HepG2 (cell line): Measurements from ENCODE around the gene DUSP9. TPM values are rescaled to one million over a fixed set of nuclear protein-coding genes. Genes with fewer than 3 reads are reported as not detected.

Source experiments
- ATAC-seq: fragments of 200-7000 bp; cut with Tn5 transposase; 3 replicates; pipeline ENCODE4 v1.9.1; 2020; ENCODE audit warnings: mild to moderate bottlenecking, moderate library complexity
- BruUV-seq: library from RNA; stranded (reverse); fragments of 400-500 nt; replicated peaks from 2 replicates; lab custom pipeline; 2021; lab: Mats Ljungman, UMichigan
- CTCF ChIA-PET: fragments of 300-600 bp; formaldehyde crosslinking; extraction: SDS; loops from one replicate; lab custom pipeline; 2021; ENCODE audit warnings: low total read pairs, inconsistent platforms, low intra/inter-chr PET ratio; lab: Yijun Ruan, JAX
- POLR2A ChIA-PET: fragments of 350-600 bp; sonication (Branson Sonifier 250); formaldehyde crosslinking; loops from one replicate; lab custom pipeline; 2020; ENCODE audit warnings: antibody characterized with exemption, inconsistent platforms; lab: Yijun Ruan, JAX
- DNase-seq: peaks from one replicate; pipeline ENCODE4 v3.0.0-alpha.2; 2015; ENCODE audit warnings: low spot score
- FAIRE-seq: peaks from 3 replicates; lab custom pipeline; 2011; peaks lifted over from hg19 to GRCh38; lab: Jason Lieb, UNC
- H2AFZ ChIP-seq: one replicate; pipeline ENCODE4 v1.6.1; 2011; ENCODE audit warnings: low read length, inconsistent platforms
- H3K27ac ChIP-seq: fragments of 300-600 bp; 3 replicates; pipeline ENCODE4 v1.8.0; 2011; ENCODE audit warnings: mixed run types, mild to moderate bottlenecking, mixed read lengths, low read length, inconsistent platforms; ENCODE audit not compliant: insufficient read depth; ENCODE audit errors: extremely low read length
- H3K27me3 ChIP-seq, 2 experiments: fragments of 200-600 bp in 1 of 2; 2 replicates in 1 of 2; 3 replicates in 1 of 2; pipeline versions ENCODE4 v1.6.0 to v1.8.0; 2011; ENCODE audit warnings: low read length in 2 of 2, mild to moderate bottlenecking in 2 of 2, moderate library complexity in 2 of 2, inconsistent platforms in 1 of 2; ENCODE audit not compliant: insufficient read depth in 2 of 2, control insufficient read depth in 1 of 2
- H3K36me3 ChIP-seq, 2 experiments: fragments of 200-600 bp in 1 of 2; replicated peaks in 1 of 2; 2 replicates in 1 of 2; 3 replicates in 1 of 2; pipeline versions ENCODE4 v1.5.1 to v1.8.0; 2011; ENCODE audit warnings: low read length in 2 of 2, inconsistent platforms in 1 of 2; ENCODE audit not compliant: insufficient read depth in 2 of 2, control insufficient read depth in 1 of 2
- H3K4me1 ChIP-seq: 2 replicates; pipeline ENCODE4 v1.5.1; 2012; ENCODE audit warnings: low read length, inconsistent platforms; ENCODE audit not compliant: insufficient read depth
- H3K4me2 ChIP-seq: 2 replicates; pipeline ENCODE4 v1.6.0; 2011; ENCODE audit warnings: low read depth, low read length, inconsistent platforms
- H3K4me3 ChIP-seq, 3 experiments: fragments of 200-600 bp in 1 of 3; sonication (generic), shearing (Covaris generic) in 1 of 3; replicated peaks in 1 of 3; 2 replicates each; pipeline ENCODE4 v1.5.1; 2011 to 2016; ENCODE audit warnings: low read length in 3 of 3, inconsistent platforms in 2 of 3, low read depth in 2 of 3, mild to moderate bottlenecking in 2 of 3, control low read depth in 1 of 3, mixed read lengths in 1 of 3; ENCODE audit not compliant: insufficient read depth in 1 of 3
- H3K79me2 ChIP-seq: one replicate; pipeline ENCODE4 v1.6.1; 2011; ENCODE audit warnings: low read length, inconsistent platforms; ENCODE audit not compliant: insufficient read depth
- H3K9ac ChIP-seq: 2 replicates; pipeline ENCODE4 v1.6.0; 2011; ENCODE audit warnings: mild to moderate bottlenecking, low read depth, low read length, inconsistent platforms; ENCODE audit not compliant: insufficient read depth
- H3K9me3 ChIP-seq: 2 replicates; pipeline ENCODE4 v1.5.1; 2012; ENCODE audit warnings: mild to moderate bottlenecking, low read length
- H4K20me1 ChIP-seq: 2 replicates; pipeline ENCODE4 v1.6.0; 2011; ENCODE audit warnings: inconsistent platforms, mild to moderate bottlenecking, low read length, moderate library complexity; ENCODE audit not compliant: insufficient read depth
- CENPX ChIP-seq: sonication (generic); formaldehyde crosslinking; IDR thresholded peaks from 2 replicates; pipeline ENCODE4 v1.9.0; 2021; ENCODE audit warnings: mild to moderate bottlenecking, missing genetic modification reagents, moderate library complexity
- CHCHD3 ChIP-seq: sonication (generic); formaldehyde crosslinking; IDR thresholded peaks from 2 replicates; pipeline ENCODE4 v1.8.0; 2022; ENCODE audit warnings: mild to moderate bottlenecking, missing genetic modification reagents, moderate library complexity
- CHD2 ChIP-seq: IDR thresholded peaks from 2 replicates; pipeline ENCODE4 v1.6.1; 2011; ENCODE audit warnings: low read depth, low read length, improper control_type of control experiment
- CREB3 ChIP-seq: sonication (generic); formaldehyde crosslinking; IDR thresholded peaks from 2 replicates; pipeline ENCODE4 v1.5.0; 2020; ENCODE audit warnings: missing genetic modification reagents
- DMAP1 ChIP-seq: IDR thresholded peaks from 2 replicates; pipeline ENCODE4 v1.6.1; 2016
- HNRNPL ChIP-seq: fragments of 200-400 bp; formaldehyde crosslinking; IDR thresholded peaks from 2 replicates; pipeline ENCODE4 v1.6.1; 2017; ENCODE audit warnings: mild to moderate bottlenecking, low read depth, low read length
- NCOR1 ChIP-seq: fragments of 200-600 bp; sonication (generic); IDR thresholded peaks from 2 replicates; pipeline ENCODE4 v1.7.0; 2017; ENCODE audit warnings: antibody characterized with exemption, low read length, borderline replicate concordance
- RCOR2 ChIP-seq: IDR thresholded peaks from 2 replicates; pipeline ENCODE4 v1.6.1; 2016; ENCODE audit warnings: missing biosample characterization, missing genetic modification reagents
- RFX3 ChIP-seq: IDR thresholded peaks from 2 replicates; pipeline ENCODE4 v1.6.1; 2016; ENCODE audit warnings: missing biosample characterization, missing genetic modification reagents
- SMAD3 ChIP-seq: sonication (generic); formaldehyde crosslinking; IDR thresholded peaks from 2 replicates; pipeline ENCODE4 v1.4.0; 2020; ENCODE audit warnings: missing genetic modification reagents
- SMARCE1 ChIP-seq: fragments of 450-650 bp; IDR thresholded peaks from 2 replicates; pipeline ENCODE4 v1.6.1; 2017; ENCODE audit warnings: borderline replicate concordance
- SOX6 ChIP-seq, 2 experiments: fragments of 450-650 bp in 1 of 2; sonication (generic) in 1 of 2; formaldehyde crosslinking in 1 of 2; IDR thresholded peaks; 2 replicates each; pipeline versions ENCODE4 v1.4.0 to v1.6.1; 2017 to 2020; ENCODE audit warnings: antibody characterized with exemption in 1 of 2, mild to moderate bottlenecking in 1 of 2, missing genetic modification reagents in 1 of 2
- SRY ChIP-seq: sonication (generic); formaldehyde crosslinking; IDR thresholded peaks from 2 replicates; pipeline ENCODE4 v1.8.0; 2022; ENCODE audit warnings: mild to moderate bottlenecking, missing genetic modification reagents
- YEATS4 ChIP-seq: sonication (generic); formaldehyde crosslinking; IDR thresholded peaks from 2 replicates; pipeline ENCODE4 v1.4.0; 2020; ENCODE audit warnings: missing genetic modification reagents, borderline replicate concordance
- ZBTB7A ChIP-seq: sonication (generic); formaldehyde crosslinking; IDR thresholded peaks from 2 replicates; pipeline ENCODE4 v1.8.0; 2022; ENCODE audit warnings: mild to moderate bottlenecking, missing genetic modification reagents
- ZFAT ChIP-seq: sonication (generic); formaldehyde crosslinking; conservative IDR thresholded peaks from 2 replicates; pipeline ENCODE4 v1.8.1; 2023; ENCODE audit warnings: missing genetic modification reagents, inconsistent platforms
- ZNF230 ChIP-seq: sonication (generic); formaldehyde crosslinking; IDR thresholded peaks from 2 replicates; pipeline ENCODE4 v1.4.0; 2020; ENCODE audit warnings: mild to moderate bottlenecking, missing genetic modification reagents
- ZNF354B ChIP-seq: sonication (generic); formaldehyde crosslinking; IDR thresholded peaks from 2 replicates; pipeline ENCODE4 v1.8.0; 2022; ENCODE audit warnings: mild to moderate bottlenecking, missing genetic modification reagents
- ZNF687 ChIP-seq: sonication (generic); formaldehyde crosslinking; IDR thresholded peaks from 2 replicates; pipeline ENCODE4 v1.5.1; 2020; ENCODE audit warnings: mild to moderate bottlenecking, missing genetic modification reagents, moderate library complexity
- WGBS: methylation state at CpG from one replicate; pipeline ENCODE4 v1.1.6; 2017; ENCODE audit warnings: low lambda C conversion rate; 5-methylcytosine and 5-hydroxymethylcytosine counted together
- in situ Hi-C: cut with HindIII; loops from 2 replicates; pipeline ENCODE4 v1.10.0; 2017; ENCODE audit warnings: low pct_unique_long_range_greater_than_20kb; ENCODE audit not compliant: extremely low pct_ligation_motif_present
- intact Hi-C: fragments of 100-400 bp; cut with micrococcal nuclease; formaldehyde crosslinking; loops from one replicate; pipeline ENCODE4 v1.10.0; 2022; ENCODE audit not compliant: unreplicated experiment
- polyA plus RNA-seq, 8 experiments: library from polyadenylated mRNA; depleted of rRNA in 3 of 8; stranded (reverse) in 7 of 8; unstranded in 1 of 8; fragments of >200 nt; fragmentation: Illumina TruSeq in 4 of 8; extraction: Trizol in 4 of 8; gene quantifications; 2 replicates each; pipeline versions ENCODE4 v1.2.1 to v1.2.3, GENCODE V29; 2011 to 2016; ENCODE audit warnings: low read depth in 4 of 8, missing spikeins in 1 of 8, mixed read lengths in 1 of 8; ENCODE audit not compliant: insufficient read depth in 1 of 8
- total RNA-seq, 5 experiments: library from RNA; depleted of rRNA; stranded (reverse); fragments of >200 nt; fragmentation: Illumina TruSeq; extraction: Trizol; gene quantifications; 2 replicates each; pipeline ENCODE4 v1.2.3, GENCODE V29; 2016; ENCODE audit warnings: low read depth in 1 of 5

DUSP9 gene
- total and polyA plus RNA-seq, 2 of the 13 experiments (the other 11 are each of a cell fraction or from before 2014, with no cell fraction given) = 235 to 435 TPM

GRCh38 chrX:153602601-153603000 lies 44.4 kb upstream of the DUSP9 start:
- WGBS = 85% methylated on average over 2 of the region's 3 CpGs

GRCh38 chrX:153603131-153603656 lies 43.8 kb upstream of the DUSP9 start:
- Histone ChIP-seq H3K27me3 (no peaks in the 10 kb centered on the region; a peak in 1 of 5 replicates), H3K9me3 (no peaks in the 10 kb centered on the region), H3K4me3 (no peak overlapping the region), H3K27ac (no peak overlapping the region), H3K79me2 (peaks cover 2% of the 10 kb centered on the region), H3K9ac (no peak overlapping the region), H4K20me1 (no peaks in the 10 kb centered on the region), H3K4me1 (peaks cover 13% of the 10 kb centered on the region; the same call in 1 of the 2 replicates), H2AFZ (no peak overlapping the region), H3K36me3 (no peaks in the 10 kb centered on the region), H3K4me2 (no peak overlapping the region)
- intact Hi-C loops (no loop called here), in situ Hi-C loops (no loop called here)
- WGBS = 46% methylated on average over 5 of the region's 17 CpGs
- no peak for FAIRE-seq
- no peak for ATAC-seq
- ChIA-PET POLR2A (no interaction called here), CTCF (no interaction called here)
- DNase-seq = no peak
- BruUV-seq = no TSS peak
- no peak for TF ChIP-seq SMARCE1
- TF ChIP-seq SMAD3 = no peak
- TF ChIP-seq ZNF354B = no peak
- no peak for TF ChIP-seq CHCHD3
- TF ChIP-seq RCOR2 (CRISPR knock-in tag) = no peak
- TF ChIP-seq CENPX (CRISPR knock-in tag) = no peak
- no peak for TF ChIP-seq RFX3
- no peak for TF ChIP-seq ZNF687 (CRISPR knock-in tag)
- TF ChIP-seq CHD2 = no peak
- TF ChIP-seq ZNF230 (CRISPR knock-in tag) = no peak
- no peak for TF ChIP-seq ZBTB7A

More at GRCh38 chrX:153602601-153603000, 44.4 kb upstream of the DUSP9 start:
- no peak overlapping the region for H3K4me3 ChIP-seq
- ATAC-seq = no peak
- no peaks in the 10 kb centered on the region; a peak in 1 of 5 replicates for H3K27me3 ChIP-seq
- no peaks in the 10 kb centered on the region for H4K20me1 ChIP-seq
- no TSS peak for BruUV-seq
- H3K79me2 ChIP-seq = peaks cover 8% of the 10 kb centered on the region
- TF ChIP-seq ZFAT (no peak), HNRNPL (no peak), NCOR1 (no peak), SOX6 (IDR thresholded peaks at IDR 0.05) (no peak), SOX6 (CRISPR knock-in tag; IDR thresholded peaks at IDR 0.05) (no peak), CREB3 (CRISPR knock-in tag) (no peak), SRY (CRISPR knock-in tag) (no peak), YEATS4 (no peak), DMAP1 (CRISPR knock-in tag) (no peak)
- CTCF ChIA-PET = no interaction called here
- no peaks in the 10 kb centered on the region for H3K36me3 ChIP-seq
- DNase-seq = no peak
- no peak overlapping the region for H3K4me2 ChIP-seq
- H3K4me1 ChIP-seq = peaks cover 19% of the 10 kb centered on the region
- in situ Hi-C loops (no loop called here), intact Hi-C loops (no loop called here)
- H2AFZ ChIP-seq = no peak overlapping the region
- no peaks in the 10 kb centered on the region for H3K9me3 ChIP-seq
- POLR2A ChIA-PET = no interaction called here
- FAIRE-seq = no peak
- no peak overlapping the region for H3K9ac ChIP-seq
- no peak overlapping the region for H3K27ac ChIP-seq
